GM19397 (cell line): Measurements from ENCODE around the gene PGC.

Experiments
- ATAC-seq: cut with Tn5 transposase; IDR thresholded peaks from one replicate; pipeline ENCODE4 v1.9.1; 2021; ENCODE audit warnings: mild to moderate bottlenecking, moderate library complexity; ENCODE audit not compliant: unreplicated experiment

The PGC gene

DNA sequence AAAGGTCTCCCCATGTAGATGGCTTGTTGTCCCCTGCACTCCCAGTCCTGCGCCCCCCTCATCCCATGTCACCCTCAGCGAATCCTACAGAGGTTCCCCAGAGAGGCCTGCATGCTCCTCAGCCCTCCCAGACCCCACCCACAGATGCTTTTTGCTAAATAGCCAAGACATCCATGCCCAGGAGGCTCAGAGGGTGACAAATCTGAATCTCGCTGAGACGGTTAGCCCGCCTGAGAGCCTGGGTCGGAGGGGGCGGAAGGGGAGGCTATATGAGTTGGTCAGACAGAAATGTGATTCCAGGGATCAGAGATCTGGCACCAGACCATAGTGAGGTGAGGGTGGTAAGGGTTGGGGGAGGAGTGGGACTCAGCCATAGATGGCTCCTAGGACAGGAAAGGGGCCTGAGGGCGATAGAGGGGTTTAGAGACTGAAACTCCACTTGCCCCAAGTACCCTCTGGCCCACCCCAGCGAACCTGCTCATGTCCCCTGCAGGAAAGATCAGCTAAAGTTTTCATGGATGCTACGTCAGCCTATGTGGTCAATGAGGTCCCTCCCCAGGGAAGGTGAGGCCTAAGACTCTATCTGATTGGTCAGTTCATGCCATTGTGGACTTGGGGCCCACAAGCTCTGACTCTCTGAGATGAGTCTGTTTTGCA is 45.0 kb downstream of the PGC start:
- no peak for ATAC-seq

DNA sequence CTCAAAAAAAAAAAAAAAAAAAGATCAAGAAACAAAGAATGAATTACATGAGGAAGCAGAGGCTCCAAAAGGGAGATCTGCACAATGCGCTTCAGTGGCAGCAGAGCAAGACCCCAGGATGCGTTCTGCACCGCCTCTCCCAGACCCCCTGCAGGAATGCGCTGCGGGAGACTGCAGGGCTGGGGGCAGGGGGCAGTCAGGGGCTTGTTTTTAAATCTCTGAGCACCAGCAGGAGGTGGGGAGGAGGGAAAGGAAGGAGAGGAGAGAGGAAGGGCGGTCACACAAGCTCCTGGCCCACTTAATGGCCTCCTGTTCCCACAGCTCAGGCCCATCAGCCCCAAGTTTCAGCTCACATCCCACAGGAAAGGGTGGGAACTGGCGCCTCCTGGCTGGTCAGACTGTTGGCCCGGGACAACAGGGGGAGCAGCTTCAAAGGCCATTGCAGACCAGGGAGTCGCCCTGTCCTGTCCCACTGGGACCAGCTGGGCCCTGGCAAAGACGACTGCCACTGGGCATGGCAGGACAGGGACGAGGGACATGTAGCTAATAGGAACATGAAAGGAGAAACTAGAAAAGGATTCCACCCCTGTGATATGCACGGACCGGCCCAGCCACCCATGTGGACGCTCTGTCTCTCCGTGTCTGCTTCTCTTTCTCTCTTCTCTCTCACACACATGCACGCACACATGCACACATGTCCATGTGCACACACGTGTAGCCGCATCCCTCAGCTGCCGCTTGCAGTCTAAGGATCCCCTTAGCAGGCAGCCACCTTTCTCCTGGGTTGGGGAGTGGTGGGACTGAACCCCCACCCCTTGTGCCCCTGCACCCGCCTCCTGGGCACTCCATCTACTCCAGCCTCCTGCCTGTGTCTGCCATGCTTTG is 46.5 kb downstream of the PGC start:
- ATAC-seq, result no peak

DNA sequence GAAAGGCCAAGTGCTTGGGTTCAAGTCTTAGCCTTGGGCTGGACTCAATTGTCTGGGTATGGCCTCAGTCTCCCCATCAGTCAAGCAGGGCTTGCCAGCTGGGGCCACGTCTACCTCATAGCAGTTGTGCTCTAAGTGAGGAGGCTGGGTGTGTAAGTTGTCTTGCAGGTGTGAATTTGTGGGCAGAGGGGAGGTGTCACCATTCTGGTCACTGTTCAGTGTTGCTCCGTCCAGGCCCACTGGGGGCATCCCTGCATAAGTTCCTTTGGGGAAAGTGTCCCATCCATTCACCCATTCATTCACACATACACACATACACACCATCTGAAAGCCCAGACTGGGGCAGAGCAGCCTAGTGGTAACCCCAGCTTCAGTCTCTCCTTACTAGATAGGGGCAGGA is 48.1 kb downstream of the PGC start:
- ATAC-seq, result no peak

DNA sequence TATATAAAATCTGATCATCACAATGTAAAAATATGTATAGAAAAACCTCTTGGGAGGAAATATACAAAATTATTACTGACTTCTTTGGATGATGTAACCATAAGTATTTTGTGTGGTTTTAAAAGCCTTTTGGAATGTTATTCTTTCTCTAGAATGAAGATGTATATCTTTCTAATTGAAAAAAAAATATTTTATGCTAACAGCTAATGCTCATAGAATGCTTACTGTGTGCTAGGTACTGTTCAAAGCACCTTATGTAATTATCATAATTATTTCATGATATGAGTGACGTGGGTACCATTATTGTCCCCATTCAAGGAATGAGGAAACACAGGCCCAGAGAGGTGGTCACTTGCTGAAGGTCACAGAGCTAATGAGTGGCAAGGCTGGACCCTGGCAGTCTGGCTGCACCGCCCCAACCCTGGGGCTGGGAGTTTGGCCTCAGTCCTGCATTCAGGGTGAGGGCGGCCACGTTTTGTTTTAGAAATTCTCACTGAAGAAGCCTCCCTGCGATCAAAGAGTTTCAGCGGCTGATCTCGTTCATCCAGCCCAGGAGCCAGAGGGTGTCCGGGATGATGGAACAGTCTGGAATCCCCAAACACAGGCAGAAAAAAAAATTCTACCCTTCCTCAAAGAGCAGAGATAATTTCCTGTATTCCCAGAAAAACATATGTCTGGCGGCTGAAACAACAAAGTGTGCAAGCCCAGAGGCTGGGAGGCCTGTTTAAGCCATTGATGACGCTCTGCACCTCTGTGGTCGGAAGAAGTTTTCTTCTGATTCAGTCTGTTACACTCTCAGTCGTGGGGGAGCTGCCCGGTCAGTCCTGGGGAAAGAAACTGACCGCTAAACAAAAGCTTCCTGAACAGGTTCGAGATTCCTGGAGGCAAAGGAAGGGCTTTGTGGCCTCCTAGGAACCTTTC is 49.1 kb downstream of the PGC start:
- no peak for ATAC-seq

DNA sequence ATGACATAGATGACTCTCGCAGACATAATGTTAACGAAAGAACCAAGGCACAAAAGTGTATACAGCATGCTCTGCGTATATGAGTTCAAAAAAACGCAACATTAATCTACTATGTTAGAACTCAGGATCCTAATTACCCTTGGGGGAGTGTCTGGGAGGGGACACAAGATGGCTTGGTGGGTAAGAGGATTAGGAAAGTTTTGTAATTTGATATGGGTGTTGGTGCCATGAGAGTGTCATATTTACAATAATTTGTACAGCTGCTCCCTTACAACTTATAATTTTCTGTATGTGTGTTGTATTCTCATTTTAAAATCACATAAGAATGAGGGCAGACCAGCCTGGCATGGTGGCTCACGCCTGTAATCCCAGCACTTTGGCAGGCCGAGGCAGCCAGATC is 50.4 kb downstream of the PGC start:
- no peak for ATAC-seq

DNA sequence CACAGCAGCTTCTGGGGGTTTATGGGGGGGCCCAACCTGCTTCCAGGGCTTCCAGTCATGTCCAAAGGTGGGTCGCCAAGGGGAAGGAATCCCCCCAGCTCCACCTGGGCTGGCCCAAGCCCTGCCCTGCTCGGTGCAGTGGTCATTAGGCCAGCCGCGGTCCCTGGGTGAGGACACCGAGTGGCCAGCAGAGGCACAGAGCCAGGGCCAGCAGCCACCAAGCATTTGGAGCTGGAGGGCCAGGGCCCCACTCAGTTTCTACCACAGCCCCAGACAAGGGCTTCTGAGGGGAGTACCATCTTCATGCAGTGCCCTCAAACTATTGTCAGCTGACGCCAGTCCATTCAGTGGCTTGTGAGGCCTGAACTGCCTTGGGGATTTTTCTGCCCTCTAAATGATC is 51.4 kb downstream of the PGC start:
- no peak for ATAC-seq

DNA sequence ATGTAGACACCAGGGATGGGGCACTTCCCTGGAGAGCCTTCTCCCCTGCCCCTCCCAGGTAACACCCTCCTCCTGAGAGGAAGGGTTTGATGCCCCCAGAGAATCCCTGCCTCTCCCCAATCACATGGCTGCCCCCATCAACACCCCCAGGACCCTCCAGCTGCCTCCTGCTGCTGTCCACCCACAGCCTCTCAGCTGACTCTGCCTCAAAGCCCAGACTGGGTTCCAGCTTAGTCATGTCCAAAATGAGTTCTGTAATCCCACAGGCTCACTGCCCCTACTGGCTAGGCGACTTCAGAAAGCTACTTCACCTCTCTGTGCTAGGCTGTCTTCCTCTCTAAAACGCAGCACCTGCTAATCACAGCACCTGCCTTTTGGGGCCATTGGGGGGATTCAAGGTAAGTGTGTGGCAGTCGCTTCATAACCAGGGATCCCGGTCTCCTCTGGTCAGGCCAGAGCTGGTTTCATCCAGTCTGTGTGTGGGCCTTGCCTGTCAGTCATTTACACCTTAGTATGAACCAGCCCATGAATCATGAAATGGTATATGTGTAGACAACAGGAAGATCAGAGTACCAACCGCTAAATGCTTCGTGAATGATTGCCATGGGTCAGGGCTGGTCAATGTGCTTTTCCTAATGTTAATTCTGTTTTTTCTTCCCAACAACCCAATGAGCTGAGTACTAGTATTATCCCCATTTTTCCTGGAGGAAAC is 52.2 kb downstream of the PGC start:
- ATAC-seq, result no peak

DNA sequence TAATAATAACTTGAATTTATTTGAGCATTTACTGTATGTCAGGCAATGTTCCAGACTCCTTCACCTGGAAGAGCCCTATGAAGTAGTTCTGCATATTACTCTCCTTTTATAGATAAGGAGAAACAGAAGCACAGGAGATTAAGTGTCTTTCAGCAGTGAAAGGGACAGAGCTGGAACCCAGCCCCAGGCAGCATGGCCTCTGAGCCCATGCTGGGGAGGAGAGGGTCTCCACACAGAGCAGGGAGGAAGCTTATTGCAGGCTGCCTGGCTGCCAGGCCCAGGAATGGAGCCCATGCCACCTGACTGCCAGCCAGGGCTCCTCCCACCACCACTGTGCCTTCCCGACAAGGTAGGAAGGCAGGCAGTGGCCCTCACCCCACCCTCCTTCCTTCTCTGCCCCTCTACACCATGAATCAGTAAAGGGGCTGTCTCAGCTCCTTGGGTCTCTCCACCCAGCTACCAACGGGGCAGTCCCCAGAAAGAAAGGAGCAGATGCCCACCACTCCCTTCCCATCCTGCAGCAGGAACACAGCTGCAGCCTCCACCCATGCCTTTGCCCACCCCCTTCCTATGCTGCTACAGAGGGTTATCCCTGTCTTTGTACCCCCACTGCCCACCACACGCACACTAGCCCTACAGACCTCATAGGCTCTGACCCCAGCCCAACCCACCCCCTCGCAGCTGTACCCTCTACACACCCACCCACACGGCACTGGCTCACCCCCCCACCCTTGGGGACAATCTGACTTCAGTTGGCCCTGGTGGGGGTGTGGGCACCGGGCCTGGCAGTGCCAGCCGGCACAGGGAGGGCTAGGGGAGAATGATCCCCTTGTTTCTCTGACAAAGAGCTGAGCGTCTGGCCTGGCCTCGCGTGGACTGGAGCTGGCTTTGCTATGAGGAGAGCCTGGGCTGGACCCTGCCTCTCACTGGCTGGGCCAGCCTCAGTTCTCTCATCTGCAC is 53.6 kb downstream of the PGC start:
- no peak for ATAC-seq

DNA sequence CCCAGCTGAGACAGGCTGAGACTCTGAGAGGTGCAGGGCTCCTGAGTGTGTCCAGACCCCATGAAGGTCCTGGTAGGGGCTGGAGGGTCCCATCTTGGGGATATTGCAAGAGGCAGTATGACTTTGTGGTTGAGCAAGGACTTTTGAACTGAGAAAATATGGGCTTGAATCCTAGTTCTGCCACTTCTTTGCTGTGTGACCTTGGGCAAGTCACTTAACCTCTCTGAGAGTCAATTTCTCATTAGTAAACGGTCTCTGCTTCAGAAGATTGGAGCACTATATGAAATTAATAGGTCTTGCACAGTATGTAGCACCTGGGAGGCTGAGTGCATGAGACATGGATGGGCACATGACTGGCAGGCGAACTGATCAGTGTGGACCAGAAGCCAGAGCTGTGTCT is 54.5 kb downstream of the PGC start:
- no peak for ATAC-seq

DNA sequence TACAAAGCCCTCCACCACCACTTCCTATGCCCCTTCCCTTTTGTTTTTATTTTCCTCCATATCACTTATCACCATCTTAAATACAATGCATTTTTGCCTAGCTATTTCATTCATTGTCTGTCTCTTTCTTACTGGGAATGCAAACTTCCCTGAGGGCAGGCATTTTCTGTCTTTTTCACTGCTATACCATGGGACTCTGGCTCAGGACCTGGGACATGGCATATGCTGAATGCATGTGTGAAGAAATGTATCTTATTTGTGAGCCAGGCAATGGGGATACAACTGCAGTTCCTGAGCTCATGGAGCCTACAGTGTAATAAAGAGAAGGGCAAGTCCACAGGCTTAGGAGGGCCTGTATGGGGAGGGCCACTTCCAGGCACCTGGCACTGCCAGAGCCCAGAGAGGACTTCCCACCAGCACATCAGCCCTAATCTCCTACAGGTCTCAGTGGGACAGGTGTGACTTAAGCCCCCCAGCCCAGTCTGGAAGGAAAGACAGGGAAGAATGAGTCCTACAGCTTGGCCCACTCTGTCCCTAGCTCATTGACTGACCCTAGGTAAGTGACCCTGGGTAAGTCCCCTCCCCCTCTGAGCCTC is 55.0 kb downstream of the PGC start:
- no peak for ATAC-seq

DNA sequence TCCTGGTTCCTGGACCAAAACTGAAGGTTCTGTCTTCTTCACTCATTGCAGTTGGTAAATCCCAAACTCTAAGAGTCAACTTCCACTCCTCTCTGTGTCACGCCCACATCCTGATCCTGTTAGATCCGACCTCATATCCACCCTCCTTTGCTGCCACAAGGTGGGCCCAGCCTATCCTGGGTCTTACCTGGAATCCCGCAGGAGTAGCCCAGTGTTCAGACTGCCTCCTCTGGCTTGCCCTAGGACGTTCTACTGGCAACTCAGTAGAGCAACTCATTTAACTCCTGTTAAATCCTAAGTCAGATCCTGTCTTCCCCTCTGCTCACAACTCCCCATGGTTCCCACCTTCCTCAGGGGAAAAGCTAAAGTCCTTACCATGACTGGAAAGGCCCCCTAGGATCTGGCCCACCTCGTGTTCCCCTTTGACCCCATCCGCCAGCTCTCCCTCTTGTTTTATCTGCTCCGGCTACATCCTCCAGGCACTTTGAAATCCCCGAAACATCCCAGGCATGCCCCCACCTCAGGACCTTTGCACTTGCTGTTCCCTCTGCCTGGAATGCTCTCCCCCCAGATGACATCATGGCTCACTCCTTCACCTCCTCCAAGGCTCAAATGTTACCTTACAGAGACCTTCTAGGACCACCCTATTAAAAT is 55.6 kb downstream of the PGC start:
- no peak for ATAC-seq

DNA sequence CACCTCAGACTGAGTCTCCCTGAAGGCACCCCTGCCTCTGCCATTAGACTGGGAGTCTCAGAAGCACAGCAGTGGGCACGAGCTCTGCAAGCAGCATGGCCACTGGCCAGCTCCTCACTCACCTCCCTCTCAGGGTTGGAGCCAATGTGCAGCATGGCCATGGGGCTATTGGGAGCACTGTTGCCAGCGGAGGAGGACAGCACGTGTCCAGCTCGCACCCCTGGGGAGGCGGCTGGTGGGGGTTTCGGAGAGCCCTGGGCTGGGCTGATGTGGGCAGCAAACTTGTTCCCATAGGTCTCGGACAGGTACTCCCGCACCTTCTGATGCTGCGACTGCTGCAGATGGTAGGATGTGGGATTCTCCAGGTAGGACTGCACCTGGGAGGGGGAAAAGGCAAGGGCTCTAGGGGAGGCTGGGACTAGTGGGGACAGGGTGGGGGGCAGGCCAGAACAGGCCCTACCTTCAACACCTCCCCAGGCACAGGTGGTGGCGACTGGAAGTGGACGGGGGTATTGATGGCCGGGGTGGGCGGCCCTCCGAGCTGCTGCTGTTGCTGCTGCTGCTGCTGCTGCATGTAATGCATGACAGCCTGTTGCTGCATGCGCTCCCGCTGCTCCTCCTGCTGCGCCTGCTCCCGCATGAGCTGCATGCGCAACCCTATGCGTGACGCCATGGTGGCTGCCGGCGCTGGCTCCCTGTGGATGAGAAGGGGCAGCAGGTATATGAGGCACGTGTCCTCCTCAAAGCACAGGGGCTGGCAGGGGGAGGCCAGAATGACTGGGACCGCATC is 56.5 kb downstream of the PGC start:
- ATAC-seq, result no peak

DNA sequence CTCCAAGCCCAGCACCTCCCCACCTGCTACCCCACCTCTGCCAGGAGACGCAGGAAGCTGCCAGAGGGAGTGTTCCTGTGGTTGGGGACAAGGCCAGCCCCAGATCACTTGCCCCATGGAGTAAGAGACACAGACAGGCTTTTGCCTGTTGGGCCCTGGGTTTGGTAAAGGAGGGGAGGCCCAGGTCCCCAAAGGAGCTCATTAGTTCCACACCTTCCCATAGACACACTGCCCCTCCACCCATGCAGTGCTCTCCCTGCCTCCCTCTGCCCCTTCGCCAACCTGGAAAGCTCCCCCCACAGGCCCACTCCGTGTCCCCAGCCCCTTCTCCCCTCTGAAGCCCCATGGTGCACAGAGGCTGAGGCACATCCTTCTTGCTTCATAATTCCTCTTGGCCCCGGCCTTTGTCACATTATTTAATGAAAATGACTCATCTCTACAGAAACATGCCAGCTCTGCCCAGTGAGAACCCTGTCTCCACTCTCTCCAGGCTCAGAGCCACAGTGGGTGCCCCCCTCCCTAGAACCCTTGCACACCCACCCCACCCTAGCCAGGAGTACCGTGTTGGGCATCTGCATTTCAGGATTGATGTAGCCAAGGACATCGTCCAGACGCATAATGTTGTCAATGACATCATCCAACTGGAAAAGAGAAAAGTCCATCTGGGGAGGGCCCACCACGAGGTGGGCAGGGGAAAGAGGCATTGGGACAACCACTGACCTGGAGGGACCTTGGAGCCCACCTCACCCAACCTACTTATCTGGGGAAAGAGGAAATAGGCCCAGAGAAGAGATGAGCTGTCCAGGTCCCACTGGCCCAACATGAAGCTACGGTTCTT is 57.8 kb downstream of the PGC start:
- ATAC-seq, result no peak

DNA sequence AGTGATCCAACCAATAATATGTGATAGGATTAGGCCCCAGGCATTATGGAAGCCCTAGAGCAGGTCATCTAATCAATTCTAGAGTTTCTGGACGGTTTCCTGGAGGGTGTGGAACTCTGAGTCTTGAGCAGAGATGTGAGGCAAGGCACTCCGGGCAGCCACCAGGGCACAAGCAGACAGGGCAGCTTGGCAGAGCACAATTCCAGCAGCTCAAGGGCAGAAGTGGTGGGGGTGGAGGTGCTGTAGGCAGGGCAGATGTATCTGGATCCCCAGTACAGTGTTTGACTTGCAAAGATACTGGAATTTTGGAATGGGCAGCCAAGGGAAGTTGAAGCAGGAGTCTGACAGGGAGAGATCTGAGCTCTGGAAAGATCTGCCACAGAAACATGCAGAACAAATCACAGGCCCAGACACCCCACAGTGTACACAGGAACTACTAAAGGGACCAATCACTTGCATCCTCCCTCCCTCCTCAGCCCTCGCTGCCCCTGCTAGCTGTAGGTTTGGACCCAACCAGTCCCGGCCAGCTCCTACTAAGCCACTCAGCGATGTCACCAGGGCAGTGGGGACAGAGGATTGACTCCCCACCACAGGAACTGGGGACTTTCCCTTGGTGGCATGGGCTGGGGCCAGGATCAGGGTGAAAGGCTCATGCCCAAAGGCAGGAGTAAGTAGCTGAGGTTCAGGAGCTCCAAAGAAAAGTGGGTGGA is 58.8 kb downstream of the PGC start:
- no peak for ATAC-seq

DNA sequence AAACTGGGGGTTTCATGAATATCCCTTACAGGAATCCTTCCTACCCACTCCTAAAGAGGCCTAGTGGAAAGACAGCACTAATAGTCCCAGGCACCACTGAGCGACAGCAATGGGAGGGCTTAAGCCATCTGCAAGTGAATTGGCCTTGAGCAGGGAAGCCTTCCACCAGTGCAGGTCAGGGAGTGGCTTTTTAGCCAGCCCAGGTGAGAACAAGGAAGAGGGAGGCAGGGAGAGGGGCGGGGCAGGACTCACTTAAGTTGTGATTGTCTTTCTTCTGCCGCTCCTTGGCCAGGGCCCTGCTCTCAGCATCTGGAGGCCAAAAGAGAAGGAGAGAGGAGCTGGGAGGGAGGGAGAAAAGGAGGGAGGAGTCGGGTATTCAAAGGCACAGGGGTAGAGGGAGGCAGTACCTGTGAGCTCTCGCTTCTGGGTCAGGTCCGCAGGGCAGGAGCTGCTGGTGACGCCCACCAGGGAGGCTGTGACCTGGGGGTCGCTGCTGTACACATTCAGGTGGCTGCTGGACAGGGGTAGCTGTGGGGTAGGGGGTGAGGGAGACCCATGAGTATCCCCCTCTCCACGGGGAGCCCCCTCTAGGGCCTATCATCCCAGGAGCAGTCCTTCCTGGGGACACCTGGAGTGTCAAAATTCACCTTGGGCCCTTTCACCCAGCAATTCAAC is 59.6 kb downstream of the PGC start:
- no peak for ATAC-seq
